H9 (cell line): ENCODE results near the gene ATRIP. TPM values are rescaled to one million over a fixed set of nuclear protein-coding genes. Genes with fewer than 3 reads are reported as not detected.

ENCODE experiments used
- DNase-seq: peaks from one replicate; pipeline ENCODE4 v3.0.0-alpha.2; 2017
- H2AFZ ChIP-seq: one replicate; pipeline ENCODE4 v1.6.1; 2013; ENCODE audit warnings: mild to moderate bottlenecking, low read length, control low read depth, moderate library complexity
- H2AK5ac ChIP-seq: 2 replicates; pipeline ENCODE4 v1.6.1; 2013; ENCODE audit warnings: low read length, control low read depth, mixed read lengths; ENCODE audit not compliant: insufficient read length
- H2BK120ac ChIP-seq: one replicate; pipeline ENCODE4 v1.6.1; 2013; ENCODE audit warnings: low read depth, mild to moderate bottlenecking, low read length, control low read depth, inconsistent platforms; ENCODE audit not compliant: poor library complexity, severe bottlenecking
- H2BK12ac ChIP-seq: 2 replicates; pipeline ENCODE4 v1.6.1; 2013; ENCODE audit warnings: low read length, control low read depth, mixed read lengths, low read depth; ENCODE audit not compliant: insufficient read length
- H2BK15ac ChIP-seq: 2 replicates; pipeline ENCODE4 v1.6.1; 2013; ENCODE audit warnings: low read depth, low read length, control low read depth
- H2BK20ac ChIP-seq: one replicate; pipeline ENCODE4 v1.6.1; 2013; ENCODE audit warnings: low read depth, mild to moderate bottlenecking, low read length, control low read depth, inconsistent platforms; ENCODE audit not compliant: poor library complexity, severe bottlenecking
- H2BK5ac ChIP-seq: 2 replicates; pipeline ENCODE4 v1.6.1; 2013; ENCODE audit warnings: low read length, control low read depth, mixed read lengths; ENCODE audit not compliant: insufficient read length
- H3K14ac ChIP-seq: 2 replicates; pipeline ENCODE4 v1.6.1; 2013; ENCODE audit warnings: low read length, control low read depth; ENCODE audit not compliant: insufficient read depth
- H3K18ac ChIP-seq: 2 replicates; pipeline ENCODE4 v1.6.1; 2013; ENCODE audit warnings: low read depth, mild to moderate bottlenecking, mixed read lengths, low read length, control low read depth; ENCODE audit not compliant: insufficient read length
- H3K23ac ChIP-seq: 2 replicates; pipeline ENCODE4 v1.6.1; 2013; ENCODE audit warnings: low read length, control low read depth, mixed read lengths, low read depth; ENCODE audit not compliant: insufficient read length
- H3K23me2 ChIP-seq: 2 replicates; pipeline ENCODE4 v1.6.1; 2013; ENCODE audit warnings: low read depth, mild to moderate bottlenecking, mixed read lengths, low read length, control low read depth; ENCODE audit not compliant: insufficient read length, poor library complexity, severe bottlenecking
- H3K27ac ChIP-seq: 2 replicates; pipeline ENCODE4 v1.5.1; 2013; ENCODE audit warnings: low read length, control low read depth, mixed read lengths, low read depth; ENCODE audit not compliant: insufficient read length
- H3K27me3 ChIP-seq: 2 replicates; pipeline ENCODE4 v1.6.1; 2013; ENCODE audit warnings: low read length, control low read depth, inconsistent platforms; ENCODE audit not compliant: insufficient read depth
- H3K4ac ChIP-seq: 2 replicates; pipeline ENCODE4 v1.6.1; 2013; ENCODE audit warnings: low read depth, mild to moderate bottlenecking, control low read depth, inconsistent platforms, low read length, moderate library complexity
- H3K4me1 ChIP-seq: 2 replicates; pipeline ENCODE4 v1.6.1; 2013; ENCODE audit warnings: low read length, control low read depth, inconsistent platforms; ENCODE audit not compliant: insufficient read depth
- H3K4me2 ChIP-seq: 2 replicates; pipeline ENCODE4 v1.6.1; 2013; ENCODE audit warnings: low read length, control low read depth, mixed read lengths; ENCODE audit not compliant: insufficient read length, insufficient read depth
- H3K56ac ChIP-seq: 2 replicates; pipeline ENCODE4 v1.6.1; 2013; ENCODE audit warnings: low read depth, mild to moderate bottlenecking, mixed read lengths, low read length, control low read depth; ENCODE audit not compliant: insufficient read length
- H3K79me1 ChIP-seq: 2 replicates; pipeline ENCODE4 v1.6.1; 2013; ENCODE audit warnings: low read depth, mild to moderate bottlenecking, moderate library complexity, low read length, control low read depth, inconsistent platforms; ENCODE audit not compliant: insufficient read depth, poor library complexity, severe bottlenecking
- H3K79me2 ChIP-seq: 2 replicates; pipeline ENCODE4 v1.6.1; 2013; ENCODE audit warnings: low read length, control low read depth, inconsistent platforms; ENCODE audit not compliant: insufficient read depth
- H3K9ac ChIP-seq: 2 replicates; pipeline ENCODE4 v1.6.1; 2013; ENCODE audit warnings: low read length, control low read depth, mixed read lengths; ENCODE audit not compliant: insufficient read length; ENCODE audit errors: extremely low read depth
- H3K9me3 ChIP-seq: one replicate; pipeline ENCODE4 v1.6.1; 2013; ENCODE audit warnings: low read depth, low read length, inconsistent platforms; ENCODE audit not compliant: control insufficient read depth
- H3T11ph ChIP-seq: one replicate; pipeline ENCODE4 v1.6.1; 2013; ENCODE audit warnings: mild to moderate bottlenecking, low read length, control low read depth, inconsistent platforms
- H4K20me1 ChIP-seq: one replicate; pipeline ENCODE4 v1.6.1; 2013; ENCODE audit not compliant: control insufficient read depth, insufficient read length, insufficient read depth
- H4K5ac ChIP-seq: 2 replicates; pipeline ENCODE4 v1.6.1; 2013; ENCODE audit warnings: low read depth, mild to moderate bottlenecking, mixed read lengths, low read length, control low read depth; ENCODE audit not compliant: insufficient read length
- H4K8ac ChIP-seq: replicated peaks from 2 replicates; pipeline ENCODE4 v1.6.1; 2013; ENCODE audit warnings: low read length, control low read depth, mixed read lengths, low read depth; ENCODE audit not compliant: insufficient read length
- H4K91ac ChIP-seq: 2 replicates; pipeline ENCODE4 v1.6.1; 2013; ENCODE audit warnings: low read depth, mild to moderate bottlenecking, moderate library complexity, mixed read lengths, low read length, control low read depth; ENCODE audit not compliant: insufficient read length
- H3K27ac Mint-ChIP-seq, 3 experiments: 2 replicates in 2 of 3; 3 replicates in 1 of 3; pipeline ENCODE4 v1.8.0; 2020 to 2021; ENCODE audit warnings: mixed read lengths in 3 of 3, mild to moderate bottlenecking in 1 of 3, moderate library complexity in 1 of 3
- H3K27me3 Mint-ChIP-seq: 2 replicates; pipeline ENCODE4 v1.8.0; 2021; ENCODE audit warnings: low read depth, mild to moderate bottlenecking, moderate library complexity, mixed read lengths
- H3K36me3 Mint-ChIP-seq, 3 experiments: 2 replicates in 2 of 3; 3 replicates in 1 of 3; pipeline ENCODE4 v1.8.0; 2020 to 2021; ENCODE audit warnings: low read depth in 3 of 3, mixed read lengths in 3 of 3; ENCODE audit not compliant: insufficient read depth in 1 of 3
- H3K4me1 Mint-ChIP-seq, 2 experiments: 2 replicates each; pipeline ENCODE4 v1.8.0; 2020; ENCODE audit warnings: mixed read lengths in 2 of 2
- H3K4me3 Mint-ChIP-seq, 2 experiments: 2 replicates in 1 of 2; 3 replicates in 1 of 2; pipeline ENCODE4 v1.8.0; 2020 to 2021; ENCODE audit warnings: mild to moderate bottlenecking in 2 of 2, mixed read lengths in 2 of 2, moderate library complexity in 1 of 2
- H3K9me3 Mint-ChIP-seq, 2 experiments: 2 replicates in 1 of 2; 3 replicates in 1 of 2; pipeline ENCODE4 v1.8.0; 2020; ENCODE audit warnings: mild to moderate bottlenecking in 2 of 2, mixed read lengths in 2 of 2, moderate library complexity in 1 of 2
- CTCF ChIP-seq: fragments of 200-600 bp; sonication (generic); conservative IDR thresholded peaks from 3 replicates; pipeline ENCODE4 v1.8.0; 2021; ENCODE audit warnings: antibody characterized with exemption, mild to moderate bottlenecking
- WGBS: extraction: QIAGEN DNeasy Blood & Tissue Kit; methylation state at CpG from one replicate; pipeline ENCODE4 v1.1.7; 2013; ENCODE audit warnings: missing lambda C conversion rate, low lambda C conversion rate, mixed read lengths; ENCODE audit not compliant: insufficient read length; ENCODE audit errors: extremely low coverage; 5-methylcytosine and 5-hydroxymethylcytosine counted together
- total RNA-seq: library from RNA; stranded (reverse); gene quantifications from 2 replicates; pipeline ENCODE4 v1.2.1, GENCODE V29; 2021

Gene ATRIP
- total RNA-seq, 1 experiment from 2014 or later = 16.3 TPM

DNA sequence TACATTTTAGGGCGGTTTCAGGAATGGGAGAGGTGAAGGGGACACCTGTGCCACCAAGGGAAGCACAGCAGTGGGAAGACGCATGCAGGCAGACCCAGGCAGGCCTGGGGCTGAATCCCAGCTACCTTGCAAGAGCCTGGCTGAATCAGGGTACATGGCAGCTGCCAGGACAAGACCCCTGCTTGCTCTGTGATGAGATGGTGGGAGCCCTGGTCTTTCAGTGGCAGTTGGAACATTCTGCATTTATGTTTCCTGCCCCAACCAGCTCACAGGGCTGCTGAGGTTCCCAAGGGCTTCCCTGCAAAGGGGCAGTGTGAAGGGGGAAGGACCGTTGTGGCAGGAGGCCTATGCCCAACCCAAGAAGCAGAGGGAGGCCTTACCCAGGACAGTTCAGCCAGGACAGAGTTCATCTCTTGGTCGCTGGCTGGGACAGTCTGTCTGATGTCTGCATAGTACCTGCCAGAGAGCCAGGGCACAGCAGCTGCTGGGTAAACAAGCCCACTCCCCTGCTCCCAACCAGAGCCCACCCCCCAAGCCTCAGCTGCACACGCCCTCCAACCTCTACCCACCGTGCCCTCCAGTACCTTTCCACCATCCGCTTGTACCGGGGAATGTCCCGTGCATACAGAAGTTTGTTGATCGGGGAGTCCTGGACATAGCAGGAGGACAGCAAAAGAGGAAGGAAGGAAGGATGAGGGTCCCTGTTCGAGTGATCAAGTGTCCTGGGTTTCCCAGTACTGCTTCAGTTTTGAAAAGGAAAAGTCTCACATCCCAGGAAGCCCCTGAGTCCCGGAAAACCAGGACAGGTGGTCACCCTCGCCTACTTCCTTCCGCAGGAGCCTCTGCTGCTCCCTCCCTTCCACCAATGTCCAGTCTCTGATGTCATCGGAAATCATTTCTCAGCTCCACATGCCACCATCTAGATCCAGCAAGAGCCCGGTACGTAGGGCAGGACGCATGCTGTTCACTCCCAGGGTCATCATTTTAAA is 39.8 kb upstream of the ATRIP start:
- Histone ChIP-seq H3T11ph (no peak overlapping the region), H2BK120ac (no peak overlapping the region), H2BK5ac (no peak overlapping the region), H3K9ac (no peak overlapping the region), H3K4ac (no peak overlapping the region), H2BK20ac (no peak overlapping the region), H3K79me2 (no peaks in the 10 kb centered on the region), H3K23me2 (no peaks in the 10 kb centered on the region), H4K8ac (no peak overlapping the region), H4K5ac (no peak overlapping the region), H3K4me1 (no peaks in the 10 kb centered on the region), H3K18ac (no peak overlapping the region), H2AK5ac (no peak overlapping the region), H2AFZ (no peak overlapping the region), H2BK15ac (no peak overlapping the region), H3K56ac (no peak overlapping the region), H3K9me3 (no peaks in the 10 kb centered on the region), H2BK12ac (no peak overlapping the region), H4K91ac (no peak overlapping the region), H3K14ac (no peak overlapping the region), H3K27me3 (no peaks in the 10 kb centered on the region), H4K20me1 (no peaks in the 10 kb centered on the region), H3K23ac (no peak overlapping the region), H3K79me1 (no peaks in the 10 kb centered on the region), H3K27ac (no peak overlapping the region), H3K4me2 (no peak overlapping the region)
- WGBS = no CpG with 5 or more reads among the region's 18 CpGs
- H3K27me3 Mint-ChIP-seq = no peaks in the 10 kb centered on the region; the same call in 1 of the 2 replicates
- no peak for TF ChIP-seq CTCF
- peak overlapping the region in 2 of 3 experiments; percentile 49 to 52; a peak in 3 of 7 replicates for H3K27ac Mint-ChIP-seq
- H3K4me3 Mint-ChIP-seq = no peak overlapping the region
- no peaks in the 10 kb centered on the region for H3K9me3 Mint-ChIP-seq
- no peak for DNase-seq
- no peaks in the 10 kb centered on the region for H3K4me1 Mint-ChIP-seq
- peaks cover 55 to 93% (median 81%) of the 10 kb centered on the region in 3 experiments for H3K36me3 Mint-ChIP-seq
